Activated naive CD8-positive, alpha-beta T cell (primary cell): Measurements from ENCODE around the gene CGB7.
"Not testable (repeated sequence)": the region's sequence is repeated elsewhere in the genome, so short reads cannot be mapped to it uniquely, and the experiment has no call there.

Experiments
- H3K27ac Mint-ChIP-seq: one replicate; pipeline ENCODE4 v1.8.0; 2021; ENCODE audit warnings: mixed read lengths
- H3K27me3 Mint-ChIP-seq: one replicate; pipeline ENCODE4 v1.8.0; 2021; ENCODE audit warnings: mixed read lengths
- H3K36me3 Mint-ChIP-seq: one replicate; pipeline ENCODE4 v1.8.0; 2021; ENCODE audit warnings: mixed read lengths
- H3K4me1 Mint-ChIP-seq: one replicate; pipeline ENCODE4 v1.8.0; 2021; ENCODE audit warnings: low read depth, mixed read lengths
- H3K4me3 Mint-ChIP-seq: one replicate; pipeline ENCODE4 v1.8.0; 2021; ENCODE audit warnings: mild to moderate bottlenecking, mixed read lengths
- H3K9me3 Mint-ChIP-seq: one replicate; pipeline ENCODE4 v1.8.0; 2021; ENCODE audit warnings: low read depth, mixed read lengths

CGB7 gene

DNA sequence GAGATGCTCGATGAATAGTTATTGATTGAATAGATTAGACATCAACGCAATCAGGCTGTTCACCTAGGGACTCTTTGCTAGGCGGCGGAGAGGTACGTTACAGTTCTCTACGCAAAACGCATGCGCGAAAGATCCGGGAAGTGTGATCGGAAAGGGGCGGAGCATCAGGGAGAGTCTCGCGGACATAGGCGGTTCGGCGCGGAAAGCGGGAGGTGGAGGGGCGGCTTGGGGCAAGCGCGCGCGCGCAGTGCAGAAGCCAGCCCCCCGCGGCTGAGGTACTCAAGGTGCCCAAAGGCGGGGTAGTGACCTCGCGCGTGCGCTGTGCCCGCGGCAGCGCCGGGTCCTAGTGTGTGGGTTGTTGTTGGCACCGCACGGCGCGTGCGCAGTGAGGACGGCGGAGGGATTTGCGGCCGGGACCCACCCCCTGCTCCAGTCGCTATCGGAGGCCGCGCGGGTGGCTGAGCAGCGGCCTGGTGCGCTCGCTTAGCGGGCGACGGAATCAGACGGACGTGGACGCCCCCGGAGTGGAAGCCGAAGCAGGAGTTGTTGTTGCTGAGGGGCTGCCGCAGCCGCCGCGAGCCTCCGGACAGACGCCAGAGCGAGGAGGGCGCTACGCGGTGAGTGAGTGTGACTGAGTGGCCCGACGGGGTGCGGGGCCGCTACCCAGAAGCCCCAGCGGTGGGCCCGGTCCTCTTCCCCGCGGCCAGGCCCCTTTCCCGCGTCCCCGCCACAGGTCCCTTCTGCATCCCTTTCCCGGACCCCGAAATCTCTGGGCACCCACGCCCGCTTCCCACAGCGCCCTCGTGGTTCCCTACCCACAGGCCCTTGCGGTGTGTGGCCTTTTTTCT, 27.7 kb upstream of the CGB7 start, which contains the start of gene SNRNP70:
Gene SNRNP70, plus strand, starts transcription at position 432 of the 848 bp plus-strand sequence. CDS start 964 bp downstream, outside the sequence.
- peak within 1 kb of the TSS; percentile 96 for H3K4me3 Mint-ChIP-seq
- H3K4me1 Mint-ChIP-seq, result peaks cover 32% of the 10 kb centered on the region
- H3K36me3 Mint-ChIP-seq, result peaks cover 2% of the 10 kb centered on the region
- H3K9me3 Mint-ChIP-seq, result no peaks in the 10 kb centered on the region
- no peaks in the 10 kb centered on the region for H3K27me3 Mint-ChIP-seq
- H3K27ac Mint-ChIP-seq, result peak within 1 kb of the TSS; percentile 93

DNA sequence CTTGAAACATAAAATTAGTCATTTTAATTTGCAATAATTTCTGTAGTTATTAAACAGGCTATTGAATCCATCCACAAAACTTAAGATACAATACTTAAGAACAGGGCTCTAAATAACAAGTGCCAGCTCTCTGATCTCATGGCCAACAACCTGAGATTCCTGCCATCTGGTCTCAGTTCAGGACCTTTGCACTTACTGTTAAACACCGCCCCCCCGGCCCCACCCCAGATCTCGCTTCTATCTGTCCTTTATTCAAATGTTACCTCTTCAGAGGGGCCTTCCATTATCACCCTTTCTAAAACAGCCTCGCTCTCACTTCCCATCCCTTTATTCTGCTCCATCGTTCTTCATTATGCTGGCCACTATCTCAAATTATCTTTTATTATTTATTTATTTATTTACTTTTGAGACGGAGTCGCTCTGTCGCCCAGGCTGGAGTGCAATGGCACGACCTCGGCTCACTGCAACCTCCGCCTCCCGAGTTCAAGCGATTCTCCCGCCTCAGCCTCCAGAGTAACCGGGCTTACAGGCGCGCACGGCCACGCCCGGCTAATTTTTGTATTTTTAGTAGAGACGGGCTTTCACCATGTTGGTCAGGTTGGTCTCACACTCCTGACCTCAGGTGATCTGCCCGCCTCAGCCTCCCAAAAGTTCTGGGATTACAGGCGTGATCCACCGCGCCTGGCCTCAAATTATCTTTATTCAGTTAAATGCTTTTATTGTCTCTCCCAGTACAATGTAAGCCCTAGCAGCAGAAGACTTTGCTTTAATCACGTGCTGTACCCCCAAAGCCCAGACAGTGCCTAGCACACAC, 26.9 kb upstream of the CGB7 start:
- Mint-ChIP-seq H3K27me3 (peaks cover 1% of the 10 kb centered on the region), H3K4me1 (peaks cover 30% of the 10 kb centered on the region), H3K36me3 (peaks cover 2% of the 10 kb centered on the region), H3K4me3 (peak overlapping the region; percentile 96), H3K9me3 (no peaks in the 10 kb centered on the region), H3K27ac (peak overlapping the region; percentile 93)

DNA sequence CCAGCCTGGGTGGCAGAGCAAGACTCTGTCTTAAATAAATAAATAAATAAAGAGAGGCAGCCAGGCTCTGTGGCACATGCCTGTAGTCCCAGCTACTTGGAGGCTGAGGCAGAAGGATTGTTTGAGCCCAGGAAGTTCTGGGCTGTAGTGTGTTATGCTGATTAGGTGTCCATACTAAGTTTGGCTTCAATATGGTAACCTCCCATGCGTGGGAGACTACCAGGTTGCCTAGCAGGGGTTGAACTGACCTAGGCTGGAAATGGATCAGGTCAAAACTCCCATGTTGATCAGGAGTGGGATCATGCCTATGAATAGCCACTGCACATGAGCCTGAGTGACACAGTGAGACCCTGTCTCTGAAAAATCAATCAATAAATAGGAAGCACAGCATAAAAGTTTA, 23.7 kb upstream of the CGB7 start:
- H3K36me3 Mint-ChIP-seq, result peaks cover 2% of the 10 kb centered on the region
- no peak overlapping the region for H3K27ac Mint-ChIP-seq
- peaks cover 8% of the 10 kb centered on the region for H3K4me1 Mint-ChIP-seq
- peaks cover 1% of the 10 kb centered on the region for H3K27me3 Mint-ChIP-seq
- H3K9me3 Mint-ChIP-seq, result no peaks in the 10 kb centered on the region
- no peak overlapping the region for H3K4me3 Mint-ChIP-seq

DNA sequence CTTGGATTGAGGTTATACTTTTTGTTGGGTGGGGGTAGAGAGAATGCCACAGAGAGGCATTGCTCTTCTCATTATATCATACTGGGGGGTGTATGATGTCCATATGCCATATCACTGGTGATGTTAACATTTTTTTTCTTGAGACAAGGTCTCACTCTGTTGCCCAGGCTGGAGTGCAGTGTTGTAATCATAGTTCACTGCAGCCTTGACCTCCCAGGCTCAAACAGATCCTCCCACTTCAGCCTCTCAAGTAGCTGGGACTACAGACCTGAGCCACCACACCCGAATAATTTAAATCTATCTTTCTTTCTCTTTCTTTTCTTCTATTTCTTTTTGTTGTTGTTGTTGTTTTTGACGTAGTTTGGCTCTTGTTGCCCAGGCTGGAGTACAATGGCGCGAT, 22.8 kb upstream of the CGB7 start:
- Mint-ChIP-seq H3K27me3 (peaks cover 3% of the 10 kb centered on the region), H3K4me1 (peaks cover 7% of the 10 kb centered on the region), H3K4me3 (no peak overlapping the region), H3K36me3 (no peaks in the 10 kb centered on the region), H3K9me3 (no peaks in the 10 kb centered on the region), H3K27ac (no peak overlapping the region)

DNA sequence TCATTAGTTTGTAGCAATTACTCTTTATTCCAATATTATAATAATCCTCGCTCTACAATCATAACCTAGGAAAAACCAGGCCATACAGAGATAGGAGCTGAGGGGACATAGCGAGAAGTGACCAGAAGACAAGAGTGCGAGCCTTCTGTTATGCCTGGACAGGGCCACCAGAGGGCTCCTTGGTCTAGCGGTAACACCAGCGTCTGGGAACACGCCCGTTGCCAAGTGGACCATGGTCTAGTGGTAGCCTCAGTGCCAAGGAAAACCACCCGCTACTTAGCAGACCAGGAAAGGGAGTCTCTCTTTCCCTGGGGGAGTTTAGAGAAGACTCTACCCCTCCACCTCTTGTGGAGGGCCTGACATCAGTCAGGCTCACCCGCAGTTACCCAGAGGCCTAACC, 17.3 kb upstream of the CGB7 start:
- not testable (repeated sequence) for H3K36me3 Mint-ChIP-seq, H3K4me1 Mint-ChIP-seq, H3K27ac Mint-ChIP-seq, H3K4me3 Mint-ChIP-seq, H3K9me3 Mint-ChIP-seq
- H3K27me3 Mint-ChIP-seq, result peaks cover 24% of the 10 kb centered on the region

DNA sequence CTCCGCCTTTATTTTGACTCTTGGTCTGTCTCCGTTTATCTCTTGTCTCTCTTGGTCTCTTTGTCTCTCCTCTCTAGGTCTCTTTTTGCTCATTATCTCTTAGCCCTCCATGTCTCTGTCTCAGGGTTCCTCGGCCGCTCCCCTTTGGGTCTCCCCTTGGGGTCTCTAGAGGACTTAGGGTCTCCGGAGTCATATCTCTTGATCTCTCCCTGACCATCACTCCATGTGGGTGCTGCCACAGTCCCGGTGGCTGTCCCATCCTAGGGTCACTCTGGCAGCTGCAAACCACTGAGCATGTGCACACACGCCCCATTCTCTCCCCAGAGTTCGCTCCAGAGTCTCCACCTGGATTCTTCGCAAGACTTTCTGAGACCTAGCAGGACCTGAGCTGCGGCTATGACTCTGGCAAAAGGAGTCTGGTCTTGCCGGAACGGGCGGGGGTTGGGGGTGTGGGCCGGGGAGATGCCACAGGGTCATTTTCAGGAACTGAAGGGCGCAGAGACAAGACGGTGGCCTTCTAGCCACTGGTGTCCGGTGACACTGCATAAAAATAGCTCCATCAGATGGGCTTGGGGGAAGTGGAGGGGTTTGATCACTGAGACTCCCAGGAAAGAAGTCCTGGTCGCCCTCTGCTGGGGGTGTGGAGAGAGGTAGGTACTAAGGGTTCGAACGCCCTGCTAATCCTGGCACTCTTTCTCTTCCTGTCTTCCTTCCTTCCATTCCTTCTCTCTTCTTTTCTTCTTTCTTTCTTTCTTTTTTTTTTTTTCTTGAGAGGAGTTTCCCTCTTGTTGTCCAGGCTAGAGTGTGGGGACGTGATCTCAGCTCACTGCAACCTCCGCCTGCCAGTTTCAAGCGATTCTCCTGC, 16.2 kb upstream of the CGB7 start:
- H3K9me3 Mint-ChIP-seq, result no peaks in the 10 kb centered on the region
- H3K27ac Mint-ChIP-seq, result no peak overlapping the region
- peak overlapping the region; percentile 67 for H3K4me3 Mint-ChIP-seq
- peaks cover 3% of the 10 kb centered on the region for H3K36me3 Mint-ChIP-seq
- peaks cover 8% of the 10 kb centered on the region for H3K4me1 Mint-ChIP-seq
- H3K27me3 Mint-ChIP-seq, result peaks cover 32% of the 10 kb centered on the region

DNA sequence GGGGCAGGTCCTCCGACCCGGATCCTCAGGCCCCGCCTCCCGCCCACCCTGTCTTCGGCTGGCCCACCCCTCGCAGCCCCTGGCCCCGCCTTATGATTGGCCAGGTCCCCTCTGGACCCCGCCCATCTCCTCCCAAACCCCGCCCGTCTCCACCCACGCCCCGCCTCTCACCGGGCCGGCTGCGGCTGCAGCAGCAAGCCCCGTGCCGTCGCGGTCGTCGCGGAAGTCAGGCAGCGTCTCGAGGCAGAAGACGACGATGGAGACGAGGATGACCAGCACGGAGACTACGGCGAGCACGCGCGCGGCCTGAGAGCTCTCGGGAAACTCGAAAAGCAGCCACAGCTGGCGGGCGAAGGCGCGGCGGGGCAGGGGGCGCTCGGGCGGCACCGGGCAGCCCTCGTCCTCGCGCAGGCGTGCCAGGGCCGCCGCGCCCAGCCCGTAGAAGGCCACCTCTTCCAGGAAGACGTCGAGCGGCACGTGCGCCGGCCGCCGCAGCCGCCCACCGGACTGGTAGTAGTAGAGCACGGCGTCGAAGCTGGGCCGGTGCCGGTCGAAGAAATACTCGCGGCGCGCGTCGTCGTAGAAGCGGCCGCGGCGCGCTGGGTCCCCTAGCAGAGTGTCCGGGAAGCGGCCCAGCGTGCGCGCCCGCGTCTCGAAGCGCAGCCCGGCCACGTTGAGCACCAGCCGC, 14.5 kb upstream of the CGB7 start:
- Mint-ChIP-seq H3K36me3 (peaks cover 3% of the 10 kb centered on the region), H3K27me3 (peaks cover 38% of the 10 kb centered on the region), H3K9me3 (no peaks in the 10 kb centered on the region), H3K4me3 (no peak overlapping the region), H3K4me1 (peaks cover 8% of the 10 kb centered on the region), H3K27ac (no peak overlapping the region)

DNA sequence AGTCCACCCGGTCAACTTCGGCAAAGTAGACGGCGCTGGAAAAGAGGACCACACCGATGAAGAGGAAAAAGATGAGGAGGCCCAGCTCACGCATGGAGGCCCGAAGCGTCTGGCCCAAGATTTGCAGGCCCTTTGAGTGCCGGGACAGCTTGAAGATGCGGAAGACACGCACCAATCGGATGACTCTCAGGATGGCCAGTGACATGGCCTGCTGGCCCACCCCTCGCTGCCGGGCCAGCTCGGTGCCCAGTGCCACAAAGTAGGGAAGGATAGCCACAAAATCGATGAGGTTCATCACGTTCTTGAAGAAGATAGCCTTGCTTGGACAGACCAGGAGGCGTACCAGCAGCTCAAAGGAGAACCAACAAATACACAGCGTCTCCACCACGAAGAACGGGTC, 12.9 kb upstream of the CGB7 start:
- H3K27me3 Mint-ChIP-seq, result peaks cover 50% of the 10 kb centered on the region
- no peak overlapping the region for H3K27ac Mint-ChIP-seq
- peaks cover 3% of the 10 kb centered on the region for H3K36me3 Mint-ChIP-seq
- peaks cover 8% of the 10 kb centered on the region for H3K4me1 Mint-ChIP-seq
- no peaks in the 10 kb centered on the region for H3K9me3 Mint-ChIP-seq
- H3K4me3 Mint-ChIP-seq, result no peak overlapping the region

DNA sequence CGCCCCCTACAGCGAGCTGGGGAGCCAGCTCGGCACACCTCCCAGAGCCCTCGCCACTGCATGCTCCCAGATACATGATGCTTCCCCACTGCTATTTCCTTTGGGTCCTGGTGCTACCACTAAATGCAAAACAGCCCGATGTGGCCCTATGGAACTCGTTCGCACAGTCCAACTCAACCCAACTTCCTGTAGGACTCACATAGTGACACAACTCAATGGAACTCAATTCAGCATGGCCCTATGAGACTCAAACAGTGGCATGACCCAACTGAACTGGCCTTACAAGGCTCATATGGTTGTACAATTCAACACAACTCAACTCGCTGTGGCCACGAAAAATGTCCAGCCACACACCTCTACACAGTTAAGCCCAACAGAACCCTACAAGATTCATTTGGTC, 11.5 kb upstream of the CGB7 start:
- peaks cover 45% of the 10 kb centered on the region for H3K27me3 Mint-ChIP-seq
- H3K4me3 Mint-ChIP-seq, result no peak overlapping the region
- H3K36me3 Mint-ChIP-seq, result peaks cover 3% of the 10 kb centered on the region
- H3K27ac Mint-ChIP-seq, result no peak overlapping the region
- no peaks in the 10 kb centered on the region for H3K9me3 Mint-ChIP-seq
- peaks cover 8% of the 10 kb centered on the region for H3K4me1 Mint-ChIP-seq

DNA sequence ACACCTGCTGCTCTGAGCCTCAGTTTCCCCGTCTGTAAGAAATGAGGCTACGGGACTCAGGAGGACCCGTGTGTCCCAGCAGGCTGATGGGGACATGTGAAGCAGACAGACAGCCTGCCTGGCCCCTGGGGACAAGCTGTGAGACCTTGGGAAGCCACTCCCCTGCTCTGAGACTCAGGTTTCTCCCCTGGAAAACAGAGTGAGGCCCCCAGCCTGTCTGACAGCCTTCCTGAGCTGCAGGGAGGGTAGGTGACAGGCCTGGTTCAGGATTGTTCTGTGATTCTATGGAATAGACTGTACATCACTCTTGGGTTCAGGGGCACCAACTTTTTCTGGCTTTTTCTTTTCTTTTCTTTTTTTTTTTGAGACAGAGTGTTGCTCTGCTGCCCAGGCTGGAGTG, 10.0 kb upstream of the CGB7 start:
- Mint-ChIP-seq H3K27ac (no peak overlapping the region), H3K27me3 (peaks cover 35% of the 10 kb centered on the region), H3K9me3 (no peaks in the 10 kb centered on the region), H3K4me1 (no peaks in the 10 kb centered on the region), H3K36me3 (peaks cover 3% of the 10 kb centered on the region), H3K4me3 (no peak overlapping the region)

DNA sequence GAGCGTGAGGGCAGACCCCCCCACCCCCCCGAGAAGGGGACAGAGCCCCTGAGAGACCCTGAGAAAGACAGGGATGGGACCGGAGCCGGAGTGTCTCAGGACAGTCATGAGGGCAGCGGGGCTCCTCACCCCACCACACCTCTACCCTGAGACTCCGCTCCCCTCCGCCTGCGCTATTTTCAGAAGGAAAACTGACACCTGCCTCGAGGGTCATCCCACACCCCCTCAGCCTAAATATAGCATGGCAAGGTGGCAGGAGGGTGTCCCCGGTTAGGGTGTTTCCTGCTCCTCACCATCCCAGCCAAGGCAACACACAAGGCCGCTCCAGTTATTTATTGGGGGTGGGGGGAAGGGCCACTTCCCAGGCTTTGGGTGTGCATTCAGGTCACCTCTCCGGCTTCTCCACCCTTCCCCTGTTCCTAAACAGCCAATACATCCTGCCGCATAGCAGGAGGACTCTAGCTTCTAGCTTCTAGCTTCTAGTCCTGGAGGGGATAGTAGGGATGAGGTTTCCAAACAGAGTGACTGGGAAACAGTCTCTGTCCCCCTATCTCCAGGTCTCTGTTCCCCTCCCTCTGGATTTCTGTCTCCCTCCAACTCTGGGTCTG, 8.5 kb upstream of the CGB7 start:
- Mint-ChIP-seq H3K9me3 (no peaks in the 10 kb centered on the region), H3K27ac (no peak overlapping the region), H3K36me3 (peaks cover 3% of the 10 kb centered on the region), H3K4me1 (no peaks in the 10 kb centered on the region), H3K27me3 (peaks cover 34% of the 10 kb centered on the region), H3K4me3 (no peak overlapping the region)

DNA sequence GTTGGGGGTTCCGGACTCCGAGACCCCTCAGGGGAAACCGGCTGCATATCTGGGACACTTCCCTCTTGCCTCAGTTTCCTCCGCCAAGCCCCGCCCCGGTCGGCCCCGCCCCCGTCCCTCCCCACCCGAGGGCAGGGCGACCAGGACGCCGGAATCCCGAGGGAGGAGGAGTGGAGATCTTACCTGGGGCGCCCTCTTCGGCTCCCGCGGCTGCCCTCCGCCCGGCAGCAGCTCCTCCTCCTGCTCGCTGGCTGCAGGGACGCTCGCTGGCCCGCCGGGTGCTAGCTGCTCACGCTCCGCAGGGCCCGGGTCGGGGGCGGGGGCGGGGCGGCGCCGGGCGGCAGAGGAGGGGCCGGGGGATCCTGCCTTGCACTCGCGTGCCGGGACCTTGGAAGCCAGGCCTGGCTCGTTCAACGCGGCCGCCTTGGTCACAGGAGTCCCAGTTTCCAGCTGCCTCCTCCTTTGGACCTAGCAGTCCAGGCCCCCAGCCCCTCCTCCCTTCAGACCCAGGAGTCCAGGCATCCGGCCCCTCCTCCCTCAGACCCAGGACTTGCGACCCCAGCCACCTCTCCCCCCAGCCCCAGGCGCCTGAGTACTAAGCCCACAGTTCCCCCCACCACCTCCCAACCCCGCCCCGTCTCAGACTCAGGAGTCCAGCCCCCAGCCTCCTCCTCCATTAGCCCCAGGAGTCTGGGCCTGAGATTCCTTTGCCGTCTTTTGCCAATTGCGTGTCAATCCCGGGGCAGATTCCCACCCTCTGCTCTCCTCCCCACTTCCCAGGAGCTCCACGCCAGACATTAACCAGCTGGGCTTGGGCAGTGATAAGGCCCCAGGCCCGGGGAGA, 7.4 kb upstream of the CGB7 start, which contains the start of gene NTF4:
Gene NTF4, minus strand, starts transcription at position 51 of the 844 bp plus-strand sequence. CDS start 2,821 bp downstream, outside the sequence.
- Mint-ChIP-seq H3K4me1 (no peaks in the 10 kb centered on the region), H3K27me3 (peaks cover 31% of the 10 kb centered on the region), H3K9me3 (no peaks in the 10 kb centered on the region), H3K27ac (no peak within 1 kb of the TSS), H3K36me3 (no peaks in the 10 kb centered on the region), H3K4me3 (no peak within 1 kb of the TSS)

DNA sequence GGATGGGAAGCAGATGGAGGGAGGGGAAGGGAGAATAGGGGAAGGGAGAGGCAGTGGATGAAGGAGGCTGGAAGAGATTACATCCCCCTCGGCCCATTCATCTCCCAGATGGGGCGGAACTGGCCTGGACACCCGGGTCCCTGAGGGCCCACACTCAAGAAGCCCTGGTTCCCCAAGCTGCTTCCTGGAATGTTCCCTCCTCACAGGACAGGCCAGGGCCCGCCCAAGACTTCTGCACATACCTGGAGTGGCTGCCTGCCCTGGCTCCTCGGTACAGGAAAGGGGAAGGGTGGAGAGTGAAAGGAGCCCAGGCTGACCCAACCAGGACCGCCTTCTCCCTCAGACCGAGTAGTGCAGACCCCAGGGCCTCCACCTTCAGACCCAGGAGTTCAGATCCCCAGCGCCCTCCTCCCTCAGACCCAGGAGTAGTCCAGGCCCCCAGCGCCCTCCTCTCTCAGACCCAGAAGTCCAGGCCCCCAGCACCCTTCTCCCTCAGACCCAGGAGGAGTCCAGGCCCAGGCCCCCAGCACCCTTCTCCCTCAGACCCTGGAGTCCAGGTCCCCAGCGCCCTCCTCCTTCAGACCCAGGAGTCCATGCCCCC, 6.6 kb upstream of the CGB7 start:
- Mint-ChIP-seq H3K9me3 (no peaks in the 10 kb centered on the region), H3K27ac (no peak overlapping the region), H3K27me3 (peaks cover 29% of the 10 kb centered on the region), H3K4me3 (no peak overlapping the region), H3K36me3 (no peaks in the 10 kb centered on the region), H3K4me1 (no peaks in the 10 kb centered on the region)
